Left hindlimb (tissue), 1 donor: Measurements from ENCODE around the gene BRPF3.

Experiments used
- DNase-seq: peaks from one replicate; pipeline ENCODE4 v3.0.0-alpha.2; 2018

The BRPF3 gene

GRCh38 chr6:36272234-36272633, 75.7 kb downstream of the BRPF3 start:
- DNase-seq = no peak

- no peak for DNase-seq
These were observed 76.5 kb downstream of the BRPF3 start for GRCh38 chr6:36273067-36273466.

- DNase-seq = no peak
These were observed 77.4 kb downstream of the BRPF3 start for GRCh38 chr6:36273802-36274514.

- DNase-seq = no peak
These were observed 80.3 kb downstream of the BRPF3 start for GRCh38 chr6:36276581-36277536.

- DNase-seq = no peak
These were observed 81.5 kb downstream of the BRPF3 start for GRCh38 chr6:36277946-36278470.

GRCh38 chr6:36280467-36280866, 83.9 kb downstream of the BRPF3 start:
- no peak for DNase-seq

- no peak for DNase-seq
These were observed 84.4 kb downstream of the BRPF3 start for GRCh38 chr6:36280983-36281382.
